ENCODE results near the gene MFN1.
A peak's percentile ranks its signal among the peaks of the same experiment; 100 is the strongest.
"Not testable (repeated sequence)": the region's sequence is repeated elsewhere in the genome, so short reads cannot be mapped to it uniquely, and the experiment has no call there.

Gene MFN1

GRCh38 chr3:179347345-179348194, at the start of gene MFN1:
Gene MFN1 (plus strand): TSS chr3:179347709. CDS start chr3:179348852, 1,143 bp downstream.
- DNase-seq (ENCODE audit: low spot score) = peak; percentile 91

- no peak for DNase-seq (ENCODE audit: low spot score)
Observed at GRCh38 chr3:179297971-179298725, 49.4 kb upstream of the MFN1 start.

- DNase-seq (ENCODE audit: low spot score) = no peak
Observed at GRCh38 chr3:179299316-179299715, 48.2 kb upstream of the MFN1 start.

GRCh38 chr3:179299999-179300613, 47.4 kb upstream of the MFN1 start:
- no peak for DNase-seq (ENCODE audit: low spot score)

GRCh38 chr3:179301645-179302044, 45.9 kb upstream of the MFN1 start:
- no peak for DNase-seq (ENCODE audit: low spot score)

- DNase-seq (ENCODE audit: low spot score) = no peak
Observed at GRCh38 chr3:179302111-179302510, 45.4 kb upstream of the MFN1 start.

GRCh38 chr3:179304605-179305004, 42.9 kb upstream of the MFN1 start:
- no peak for DNase-seq (ENCODE audit: low spot score)

GRCh38 chr3:179307362-179307761, 40.1 kb upstream of the MFN1 start:
- DNase-seq (ENCODE audit: low spot score) = not testable (repeated sequence)

GRCh38 chr3:179308001-179308400, 39.5 kb upstream of the MFN1 start:
- no peak for DNase-seq (ENCODE audit: low spot score)

GRCh38 chr3:179309225-179310078, 38.1 kb upstream of the MFN1 start:
- no peak for DNase-seq (ENCODE audit: low spot score)

GRCh38 chr3:179318876-179319275, 28.6 kb upstream of the MFN1 start:
- DNase-seq (ENCODE audit: low spot score) = no peak

GRCh38 chr3:179321668-179322285, 25.7 kb upstream of the MFN1 start:
- peak; percentile 35 for DNase-seq (ENCODE audit: low spot score)

GRCh38 chr3:179322286-179323196, 25.0 kb upstream of the MFN1 start, which contains the start of gene ZNF639:
Gene ZNF639 (plus strand): TSS chr3:179323031. CDS start chr3:179328294, 5,263 bp downstream.
- peak; percentile 84 for DNase-seq (ENCODE audit: low spot score)

GRCh38 chr3:179323197-179324110, 24.1 kb upstream of the MFN1 start:
- peak; percentile 59 for DNase-seq (ENCODE audit: low spot score)

- DNase-seq (ENCODE audit: low spot score) = peak; percentile 40
Observed at GRCh38 chr3:179324270-179324754, 23.2 kb upstream of the MFN1 start.

- no peak for DNase-seq (ENCODE audit: low spot score)
Observed at GRCh38 chr3:179330438-179330837, 17.1 kb upstream of the MFN1 start.

- no peak for DNase-seq (ENCODE audit: low spot score)
Observed at GRCh38 chr3:179332240-179332639, 15.3 kb upstream of the MFN1 start.

- no peak for DNase-seq (ENCODE audit: low spot score)
Observed at GRCh38 chr3:179333084-179333483, 14.4 kb upstream of the MFN1 start.

All from CD4-positive, alpha-beta T cell treated with Interleukin-2 at 100 ng/mL for 4 hours (primary cell).